Sigmoid colon (tissue), 7 donors: Measurements from ENCODE around the gene GPC4. TPM values are rescaled to one million over a fixed set of nuclear protein-coding genes. Genes with fewer than 3 reads are reported as not detected.

ENCODE experiments used
- DNase-seq: peaks from one replicate; pipeline ENCODE4 v3.0.0-alpha.2; 2019
- H3K27ac ChIP-seq, 4 donors: fragments of 200-600 bp; sonication (generic); one replicate each; pipeline ENCODE4 v1.5.1; 2016 to 2019; ENCODE audit warnings: mild to moderate bottlenecking in 1 of 4
- H3K27me3 ChIP-seq, 3 donors: fragments of 200-600 bp; sonication (generic); one replicate each; pipeline ENCODE4 v1.5.1; 2019; ENCODE audit warnings: mild to moderate bottlenecking in 1 of 3
- H3K36me3 ChIP-seq, 4 donors: fragments of 200-600 bp; sonication (generic); one replicate each; pipeline ENCODE4 v1.5.1; 2016 to 2019
- H3K4me1 ChIP-seq, 4 donors: fragments of 200-600 bp; sonication (generic); one replicate each; pipeline ENCODE4 v1.5.1; 2017 to 2019
- H3K4me3 ChIP-seq, 4 donors: fragments of 200-600 bp; sonication (generic); one replicate each; pipeline ENCODE4 v1.5.1; 2017 to 2019; ENCODE audit warnings: mild to moderate bottlenecking in 2 of 4, moderate library complexity in 1 of 4
- H3K9me3 ChIP-seq, 4 donors: fragments of 200-600 bp in 3 of 4; sonication (generic) in 3 of 4; one replicate each; pipeline versions ENCODE4 v1.5.1 to v1.6.1; 2013 to 2019
- EP300 ChIP-seq, 4 donors: sonication (generic); formaldehyde crosslinking; IDR thresholded peaks; one replicate each; pipeline ENCODE4 v1.6.1; 2017; ENCODE audit warnings: antibody characterized with exemption in 4 of 4
- POLR2A ChIP-seq, 2 donors: fragments of 450-650 bp; IDR thresholded peaks; one replicate each; pipeline ENCODE4 v1.6.1; 2016; ENCODE audit warnings: antibody characterized with exemption in 2 of 2, mild to moderate bottlenecking in 2 of 2, moderate library complexity in 2 of 2
- POLR2AphosphoS5 ChIP-seq, 4 donors: sonication (generic); formaldehyde crosslinking; IDR thresholded peaks; one replicate each; pipeline ENCODE4 v1.6.1; 2017; ENCODE audit warnings: antibody characterized with exemption in 4 of 4
- WGBS, 2 donors: extraction: QIAGEN DNeasy Blood & Tissue Kit; methylation state at CpG; one replicate each; pipeline ENCODE4 v1.1.7; 2013; 5-methylcytosine and 5-hydroxymethylcytosine counted together
- intact Hi-C: fragments of 100-400 bp; cut with DNase I; formaldehyde crosslinking; loops from one replicate; pipeline ENCODE4 v1.15.1; 2023
- polyA plus RNA-seq, 3 donors: library from polyadenylated mRNA; stranded (reverse); fragments of 200-250 nt; gene quantifications; one replicate each; pipeline ENCODE4 v1.2.3, GENCODE V29; 2013
- total RNA-seq, 4 donors: library from RNA; depleted of rRNA; stranded (reverse); fragments of >200 nt; gene quantifications; one replicate each; pipeline ENCODE4 v1.1.0, GENCODE V29; 2016
- TF ChIP-seq, protein P1 (sequence below), 4 experiments: fragments of 450-650 bp in 3 of 4; fragments of 200-600 bp in 1 of 4; IDR thresholded peaks; one replicate each; pipeline ENCODE4 v1.5.1; 2016 to 2019; ENCODE audit warnings: antibody characterized with exemption in 4 of 4, mild to moderate bottlenecking in 3 of 4, moderate library complexity in 2 of 4
- donor health status: healthy with polysubstance abuse.
- donor health status: Bipolar disorder and iron deficiency.
- donor health status: healthy.

The GPC4 gene
- total and polyA plus RNA-seq, 7 donors = 1.2 to 45.7 (median 25.3) TPM

DNA sequence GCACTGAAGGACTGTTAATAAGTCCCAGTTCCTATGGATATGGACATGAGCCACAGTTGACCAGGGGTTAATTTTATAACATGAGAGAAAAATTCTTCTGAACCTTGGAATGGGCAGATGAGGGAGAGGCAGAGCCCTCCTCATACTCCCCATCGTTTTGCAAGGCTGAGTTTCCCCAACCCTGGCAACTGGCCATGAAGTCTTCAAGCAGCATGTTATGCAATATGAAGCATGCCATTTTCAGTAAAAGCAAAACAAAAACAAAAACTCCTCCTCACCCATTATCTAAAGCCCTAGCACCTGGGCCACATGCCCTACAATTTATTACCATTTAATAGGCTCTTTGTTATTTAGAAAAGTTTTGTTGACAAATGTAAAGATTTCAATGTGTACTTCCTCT, 64.5 kb downstream of the GPC4 start:
- DNase-seq = peak; percentile 80
- Histone ChIP-seq H3K27ac (no peak overlapping the region), H3K9me3 (no peaks in the 10 kb centered on the region), H3K4me3 (no peak overlapping the region), H3K36me3 (no peaks in the 10 kb centered on the region), H3K4me1 (peaks cover 0 to 7% (median 4%) of the 10 kb centered on the region in 4 donors), H3K27me3 (no peaks in the 10 kb centered on the region)
- intact Hi-C loops = no loop called here
- TF ChIP-seq EP300 (IDR thresholded peaks at IDR 0.05) (no peak), POLR2AphosphoS5 (IDR thresholded peaks at IDR 0.05) (no peak), POLR2A (IDR thresholded peaks at IDR 0.05) (no peak)
- TF ChIP-seq, protein P1, sequence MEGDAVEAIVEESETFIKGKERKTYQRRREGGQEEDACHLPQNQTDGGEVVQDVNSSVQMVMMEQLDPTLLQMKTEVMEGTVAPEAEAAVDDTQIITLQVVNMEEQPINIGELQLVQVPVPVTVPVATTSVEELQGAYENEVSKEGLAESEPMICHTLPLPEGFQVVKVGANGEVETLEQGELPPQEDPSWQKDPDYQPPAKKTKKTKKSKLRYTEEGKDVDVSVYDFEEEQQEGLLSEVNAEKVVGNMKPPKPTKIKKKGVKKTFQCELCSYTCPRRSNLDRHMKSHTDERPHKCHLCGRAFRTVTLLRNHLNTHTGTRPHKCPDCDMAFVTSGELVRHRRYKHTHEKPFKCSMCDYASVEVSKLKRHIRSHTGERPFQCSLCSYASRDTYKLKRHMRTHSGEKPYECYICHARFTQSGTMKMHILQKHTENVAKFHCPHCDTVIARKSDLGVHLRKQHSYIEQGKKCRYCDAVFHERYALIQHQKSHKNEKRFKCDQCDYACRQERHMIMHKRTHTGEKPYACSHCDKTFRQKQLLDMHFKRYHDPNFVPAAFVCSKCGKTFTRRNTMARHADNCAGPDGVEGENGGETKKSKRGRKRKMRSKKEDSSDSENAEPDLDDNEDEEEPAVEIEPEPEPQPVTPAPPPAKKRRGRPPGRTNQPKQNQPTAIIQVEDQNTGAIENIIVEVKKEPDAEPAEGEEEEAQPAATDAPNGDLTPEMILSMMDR (IDR thresholded peaks at IDR 0.05) = no peak
- 6 to 48% methylated on average over 1 of the region's 1 CpG for WGBS, 2 donors

DNA sequence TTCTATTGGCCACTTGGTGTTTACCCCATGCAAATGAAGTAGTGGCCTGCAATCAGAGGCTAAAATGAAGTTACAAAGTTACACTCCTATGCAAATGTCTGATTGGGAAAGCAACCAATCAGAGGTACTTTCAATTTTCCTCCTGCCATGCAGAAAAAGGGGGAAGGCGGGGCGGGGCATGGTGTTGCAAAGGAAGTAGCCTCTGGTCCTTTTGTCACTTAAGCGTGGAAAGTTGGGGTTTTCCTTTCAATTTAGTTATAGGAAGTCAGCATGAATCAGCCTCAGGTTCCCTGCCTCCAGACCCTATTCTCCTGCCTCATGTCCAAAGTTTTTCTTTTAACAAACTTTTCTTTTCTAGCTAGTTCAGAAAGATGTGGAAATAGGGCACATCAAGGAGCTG, 69.3 kb downstream of the GPC4 start:
- H3K9me3 ChIP-seq = no peaks in the 10 kb centered on the region
- WGBS, 2 donors = 90 to 97% methylated on average over 3 of the region's 3 CpGs
- DNase-seq = no peak
- H3K27ac ChIP-seq = no peak overlapping the region
- H3K27me3 ChIP-seq = no peaks in the 10 kb centered on the region
- no peaks in the 10 kb centered on the region for H3K36me3 ChIP-seq
- no peak for TF ChIP-seq EP300 (IDR thresholded peaks at IDR 0.05)
- TF ChIP-seq POLR2A (IDR thresholded peaks at IDR 0.05) = no peak
- no peak overlapping the region for H3K4me3 ChIP-seq
- intact Hi-C loops = no loop called here
- H3K4me1 ChIP-seq = peaks cover 0 to 27% (median 9%) of the 10 kb centered on the region in 4 donors

DNA sequence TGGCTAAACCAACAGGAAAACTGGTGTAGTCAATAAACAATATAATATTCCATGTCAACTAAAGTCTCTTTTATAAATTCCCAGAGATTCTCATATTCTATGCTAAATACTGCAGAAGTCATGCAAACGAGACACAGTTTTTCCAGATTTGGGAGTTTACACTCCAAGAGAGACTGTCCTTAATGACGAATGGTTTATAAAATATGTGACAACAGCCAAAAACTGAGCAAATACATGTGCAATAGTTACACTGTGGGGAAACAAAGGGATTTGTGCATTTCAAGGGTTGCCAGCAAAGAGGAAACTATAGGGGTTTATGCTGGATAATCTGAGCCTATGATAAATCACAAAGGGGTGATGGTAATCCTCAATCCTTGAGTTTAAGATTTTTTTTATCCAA, 75.7 kb downstream of the GPC4 start:
- peaks cover 0 to 48% (median 4%) of the 10 kb centered on the region in 4 donors for H3K4me1 ChIP-seq
- no peak for TF ChIP-seq EP300 (IDR thresholded peaks at IDR 0.05)
- TF ChIP-seq POLR2AphosphoS5 (IDR thresholded peaks at IDR 0.05) = no peak
- no peak for TF ChIP-seq POLR2A (IDR thresholded peaks at IDR 0.05)
- TF ChIP-seq, protein P1 (IDR thresholded peaks at IDR 0.05) = no peak
- H3K27me3 ChIP-seq = no peaks in the 10 kb centered on the region
- intact Hi-C loops = no loop called here
- no peak for DNase-seq
- no peaks in the 10 kb centered on the region for H3K9me3 ChIP-seq
- peak overlapping the region in 1 of 4 donors; percentile 42 for H3K27ac ChIP-seq
- H3K4me3 ChIP-seq = no peak overlapping the region
- H3K36me3 ChIP-seq = no peaks in the 10 kb centered on the region
- 79 to 84% methylated on average over 2 of the region's 2 CpGs for WGBS, 2 donors

DNA sequence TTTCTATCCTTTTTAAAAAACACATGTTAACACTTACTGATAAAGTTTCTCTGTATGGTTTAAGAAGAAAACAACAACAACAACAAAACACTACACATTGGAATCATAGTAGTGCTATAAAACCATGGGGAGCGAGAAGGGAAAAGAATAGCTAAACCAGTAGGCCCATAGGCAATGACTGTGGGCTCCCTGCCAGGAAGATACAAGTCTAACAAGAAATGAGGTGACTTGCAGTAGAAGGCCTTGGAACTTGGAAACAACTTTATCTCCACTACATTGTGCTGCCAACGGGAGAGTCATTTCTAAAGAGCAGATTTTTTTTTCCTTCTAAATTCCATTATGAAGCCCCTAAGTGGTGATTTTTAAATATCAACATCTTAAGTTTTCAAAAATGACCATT, 78.0 kb downstream of the GPC4 start:
- Histone ChIP-seq H3K9me3 (no peaks in the 10 kb centered on the region), H3K4me3 (no peak overlapping the region), H3K36me3 (no peaks in the 10 kb centered on the region), H3K27ac (no peak overlapping the region), H3K4me1 (peaks cover 0 to 45% (median 0%) of the 10 kb centered on the region in 4 donors), H3K27me3 (no peaks in the 10 kb centered on the region)
- TF ChIP-seq, protein P1 (IDR thresholded peaks at IDR 0.05) = no peak
- no peak for TF ChIP-seq POLR2AphosphoS5 (IDR thresholded peaks at IDR 0.05)
- no peak for TF ChIP-seq POLR2A (IDR thresholded peaks at IDR 0.05)
- TF ChIP-seq EP300 (IDR thresholded peaks at IDR 0.05) = no peak
- intact Hi-C loops = no loop called here
- WGBS, 2 donors = 19 to 56% methylated on average over 2 of the region's 2 CpGs
- DNase-seq = no peak

DNA sequence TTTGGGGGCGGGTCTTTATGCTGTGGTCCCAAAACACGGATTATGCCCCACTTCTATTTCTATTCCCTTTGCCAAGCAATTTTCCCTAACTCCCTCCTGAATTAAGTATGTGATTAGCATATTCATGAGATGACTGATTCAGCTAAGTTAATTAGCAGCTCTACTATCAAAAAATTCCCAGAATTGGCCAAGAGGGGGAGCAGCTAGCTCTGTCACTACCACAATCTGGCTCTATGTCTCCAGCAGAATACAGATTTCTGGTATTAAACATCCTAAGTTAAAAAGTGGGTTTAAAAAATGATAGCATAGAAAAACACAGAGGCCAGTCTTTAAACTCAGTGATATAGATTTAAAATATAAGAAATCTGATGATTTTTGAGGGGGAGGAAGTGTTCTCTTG, 80.3 kb downstream of the GPC4 start:
- no peaks in the 10 kb centered on the region for H3K27me3 ChIP-seq
- peaks cover 0 to 39% (median 4%) of the 10 kb centered on the region in 4 donors for H3K4me1 ChIP-seq
- H3K36me3 ChIP-seq = no peaks in the 10 kb centered on the region
- no peak overlapping the region for H3K4me3 ChIP-seq
- DNase-seq = no peak
- intact Hi-C loops = no loop called here
- WGBS, 2 donors = 59 to 75% methylated on average over 2 of the region's 2 CpGs
- no peaks in the 10 kb centered on the region for H3K9me3 ChIP-seq
- H3K27ac ChIP-seq = no peak overlapping the region
- TF ChIP-seq, protein P1 (IDR thresholded peaks at IDR 0.05) = peak in 3 of 4 experiments; percentile 41 to 46 (median 45)
- TF ChIP-seq EP300 (IDR thresholded peaks at IDR 0.05) = no peak
